ENCODE results near the gene ANKRD30A. TPM values are rescaled to one million over a fixed set of nuclear protein-coding genes. Genes with fewer than 3 reads are reported as not detected.

The ANKRD30A gene
- total RNA-seq, 1 experiment from 2014 or later, result not detected

GRCh38 chr10:37226524-37226923, 101.1 kb downstream of the ANKRD30A start:
- Histone ChIP-seq H2AFZ (ENCODE audit: low read depth, low read length, poor library complexity, severe bottlenecking) (no peak overlapping the region), H3K27me3 (ENCODE audit: insufficient read depth, low read length) (no peaks in the 10 kb centered on the region), H3K27ac (ENCODE audit: low read depth, low read length) (no peak overlapping the region), H4K20me1 (ENCODE audit: insufficient read depth) (no peaks in the 10 kb centered on the region; the same call in 1 of the 2 replicates), H3K36me3 (ENCODE audit: control insufficient read depth in 1 of 2, insufficient read depth in 2 of 2, low read length in 2 of 2) (no peaks in the 10 kb centered on the region), H3K9ac (ENCODE audit: low read length) (no peak overlapping the region), H3K4me3 (replicated peaks in 1 of 2; ENCODE audit: low read depth in 1 of 2, low read length in 2 of 2) (no peak overlapping the region), H3K9me3 (ENCODE audit: control insufficient read depth in 1 of 2, insufficient read depth in 1 of 2, low read depth in 1 of 2, low read length in 2 of 2) (peaks cover 10 to 11% of the 10 kb centered on the region in 2 experiments; a peak in 3 of 4 replicates), H3K9me2 (ENCODE audit: insufficient read depth) (no peaks in the 10 kb centered on the region), H3K4me2 (ENCODE audit: low read length) (no peak overlapping the region), H3K79me2 (ENCODE audit: insufficient read depth, low read length) (no peaks in the 10 kb centered on the region), H3K4me1 (ENCODE audit: control insufficient read depth in 1 of 2, insufficient read depth in 2 of 2, low read length in 2 of 2) (no peaks in the 10 kb centered on the region)
- ChIA-PET POLR2A (no interaction called here), RAD21 (ENCODE audit: low non-redundant PET in 1 of 2, low total read pairs in 2 of 2, uncharacterized antibody in 2 of 2, unreplicated experiment in 2 of 2) (no interaction called here), CTCF (no interaction called here)
- intact Hi-C loops (cut with micrococcal nuclease), result no loop called here
- DNase-seq (ENCODE audit: low read depth, low spot score), result no peak
- no peak for TF ChIP-seq YY1 (IDR thresholded peaks at IDR 0.05; ENCODE audit: extremely low read depth, insufficient replicate concordance, low read depth, low read length)
- no peak for TF ChIP-seq CBX3 (IDR thresholded peaks at IDR 0.05; ENCODE audit: low read depth)
- TF ChIP-seq SIN3A (IDR thresholded peaks at IDR 0.05; ENCODE audit: low read depth), result no peak
- no peak for TF ChIP-seq ZFX (IDR thresholded peaks at IDR 0.05)
- TF ChIP-seq RAD21 (IDR thresholded peaks at IDR 0.05; ENCODE audit: low read depth), result no peak
- no peak for TF ChIP-seq POLR2A (IDR thresholded peaks at IDR 0.05; ENCODE audit: borderline replicate concordance, extremely low read depth, insufficient read depth, insufficient read length)
- TF ChIP-seq SRF (IDR thresholded peaks at IDR 0.05; ENCODE audit: low read depth), result no peak
- no TSS peak for BruUV-seq (replicated peaks)
- no peak for ATAC-seq

GRCh38 chr10:37234692-37235091, 109.3 kb downstream of the ANKRD30A start:
- no peak overlapping the region for H3K27ac ChIP-seq (ENCODE audit: low read depth, low read length)
- no peak for TF ChIP-seq JUND (IDR thresholded peaks at IDR 0.05)
- no peak for TF ChIP-seq ELF1 (IDR thresholded peaks at IDR 0.05; ENCODE audit: borderline replicate concordance, low read depth)
- no peak for TF ChIP-seq RAD21 (IDR thresholded peaks at IDR 0.05; ENCODE audit: low read depth)
- no peak for TF ChIP-seq POLR2AphosphoS5 (IDR thresholded peaks at IDR 0.05; ENCODE audit: low read depth, low read length)
- TF ChIP-seq FOSL1 (IDR thresholded peaks at IDR 0.05; ENCODE audit: low read depth), result no peak
- TF ChIP-seq ATF3 (IDR thresholded peaks at IDR 0.05), result no peak
- no peak for TF ChIP-seq CBX3 (IDR thresholded peaks at IDR 0.05; ENCODE audit: low read depth)
- TF ChIP-seq SIN3A (IDR thresholded peaks at IDR 0.05; ENCODE audit: low read depth), result no peak
- no peak for TF ChIP-seq EGR1 (IDR thresholded peaks at IDR 0.05; ENCODE audit: low read depth)
- H3K36me3 ChIP-seq (ENCODE audit: control insufficient read depth in 1 of 2, insufficient read depth in 2 of 2, low read length in 2 of 2), result no peaks in the 10 kb centered on the region
- H3K79me2 ChIP-seq (ENCODE audit: insufficient read depth, low read length), result no peaks in the 10 kb centered on the region
- no peak overlapping the region for H3K9ac ChIP-seq (ENCODE audit: low read length)
- ATAC-seq (no peak), DNase-seq (ENCODE audit: low read depth, low spot score) (no peak)
- no peak overlapping the region for H3K4me2 ChIP-seq (ENCODE audit: low read length)
- no peaks in the 10 kb centered on the region; the same call in 1 of the 2 replicates for H4K20me1 ChIP-seq (ENCODE audit: insufficient read depth)
- no peaks in the 10 kb centered on the region for H3K27me3 ChIP-seq (ENCODE audit: insufficient read depth, low read length)
- no TSS peak for BruUV-seq (replicated peaks)
- no peaks in the 10 kb centered on the region for H3K9me2 ChIP-seq (ENCODE audit: insufficient read depth)
- ChIA-PET RAD21 (ENCODE audit: low non-redundant PET in 1 of 2, low total read pairs in 2 of 2, uncharacterized antibody in 2 of 2, unreplicated experiment in 2 of 2) (no interaction called here), POLR2A (no interaction called here), CTCF (no interaction called here)
- H3K4me1 ChIP-seq (ENCODE audit: control insufficient read depth in 1 of 2, insufficient read depth in 2 of 2, low read length in 2 of 2), result no peaks in the 10 kb centered on the region
- no peak overlapping the region for H3K4me3 ChIP-seq (replicated peaks in 1 of 2; ENCODE audit: low read depth in 1 of 2, low read length in 2 of 2)
- H2AFZ ChIP-seq (ENCODE audit: low read depth, low read length, poor library complexity, severe bottlenecking), result no peak overlapping the region
- intact Hi-C loops (cut with micrococcal nuclease), result no loop called here
- peaks cover 11 to 19% of the 10 kb centered on the region in 2 experiments; a peak in 2 of 4 replicates for H3K9me3 ChIP-seq (ENCODE audit: control insufficient read depth in 1 of 2, insufficient read depth in 1 of 2, low read depth in 1 of 2, low read length in 2 of 2)
